ENCODE data around the gene SMIM27. TPM values are rescaled to one million over a fixed set of nuclear protein-coding genes. Genes with fewer than 3 reads are reported as not detected.

The SMIM27 gene
- total RNA-seq, 1 experiment from 2014 or later = 8.1 TPM

GRCh38 chr9:32580631-32581300 lies 28.6 kb downstream of the SMIM27 start:
- Histone ChIP-seq H3K9me2 (ENCODE audit: insufficient read depth) (no peaks in the 10 kb centered on the region), H3K36me3 (ENCODE audit: control insufficient read depth in 1 of 2, insufficient read depth in 2 of 2, low read length in 2 of 2) (no peaks in the 10 kb centered on the region), H3K4me3 (replicated peaks in 1 of 2; ENCODE audit: low read depth in 1 of 2, low read length in 2 of 2) (no peak overlapping the region), H3K4me2 (ENCODE audit: low read length) (no peak overlapping the region), H3K79me2 (ENCODE audit: insufficient read depth, low read length) (no peaks in the 10 kb centered on the region), H4K20me1 (ENCODE audit: insufficient read depth) (no peaks in the 10 kb centered on the region), H2AFZ (ENCODE audit: low read depth, low read length, poor library complexity, severe bottlenecking) (no peak overlapping the region), H3K9ac (ENCODE audit: low read length) (no peak overlapping the region), H3K4me1 (ENCODE audit: control insufficient read depth in 1 of 2, insufficient read depth in 2 of 2, low read length in 2 of 2) (no peaks in the 10 kb centered on the region), H3K27me3 (ENCODE audit: insufficient read depth, low read length) (no peaks in the 10 kb centered on the region), H3K9me3 (ENCODE audit: control insufficient read depth in 1 of 2, insufficient read depth in 1 of 2, low read depth in 1 of 2, low read length in 2 of 2) (no peaks in the 10 kb centered on the region), H3K27ac (ENCODE audit: low read depth, low read length) (no peak overlapping the region)
- POLR2A ChIA-PET = interaction anchor here (1.2 to 3.7 kb wide), 3 partner anchors 28 to 443 kb away, joined by 3 to 24 read pairs (median 3); partner anchors contain the start of genes SMIM27 and TOPORS
- DNase-seq (ENCODE audit: low read depth, low spot score) (no peak), ATAC-seq (peak; percentile 38; the same call in 1 of the 2 replicates)
- no TSS peak for BruUV-seq (replicated peaks)
- intact Hi-C loops (cut with micrococcal nuclease) = loop anchor here (1.0 to 10.0 kb wide), 4 partner anchors 122 to 644 kb away; no protein-coding TSS in a partner anchor
- CTCF ChIA-PET = interaction anchor here (0.9 to 13.3 kb wide), 23 partner anchors 8 to 645 kb away, joined by 3 to 553 read pairs (median 7); partner anchors contain the start of genes ACO1, APTX, DNAJA1 and NDUFB6
- RAD21 ChIA-PET (ENCODE audit: low non-redundant PET in 1 of 2, low total read pairs in 2 of 2, uncharacterized antibody in 2 of 2, unreplicated experiment in 2 of 2) = interaction anchor here (1.4 to 4.0 kb wide), 4 partner anchors 202 to 388 kb away, joined by 6 to 38 read pairs (median 21); no protein-coding TSS in a partner anchor
- TF ChIP-seq MAX (IDR thresholded peaks at IDR 0.05) (no peak), SRF (IDR thresholded peaks at IDR 0.05; ENCODE audit: low read depth) (no peak), POLR2AphosphoS5 (IDR thresholded peaks at IDR 0.05; ENCODE audit: low read depth, low read length) (no peak), TCF7L2 (IDR thresholded peaks at IDR 0.05; ENCODE audit: borderline replicate concordance, extremely low read depth, insufficient read depth, insufficient read length) (no peak), FOSL1 (IDR thresholded peaks at IDR 0.05; ENCODE audit: low read depth) (no peak), EZH2phosphoT487 (IDR thresholded peaks at IDR 0.05; ENCODE audit: borderline replicate concordance) (no peak), ZFX (IDR thresholded peaks at IDR 0.05) (no peak), ATF3 (IDR thresholded peaks at IDR 0.05) (no peak), EGR1 (IDR thresholded peaks at IDR 0.05; ENCODE audit: low read depth) (no peak), RAD21 (IDR thresholded peaks at IDR 0.05; ENCODE audit: low read depth) (no peak), ZNF274 (IDR thresholded peaks at IDR 0.05; ENCODE audit: low read depth, low read length) (no peak), ZBTB33 (IDR thresholded peaks at IDR 0.05; ENCODE audit: extremely low read depth, insufficient replicate concordance, low read length) (no peak)
